BJ (cell line): Measurements from ENCODE around the gene SLC9A3. TPM values are rescaled to one million over a fixed set of nuclear protein-coding genes. Genes with fewer than 3 reads are reported as not detected.

Experiments used
- CTCF ChIA-PET: fragments of 350-600 bp; formaldehyde crosslinking; extraction: SDS; loops from one replicate; lab custom pipeline; 2021; ENCODE audit warnings: antibody characterized with exemption, inconsistent platforms; lab: Yijun Ruan, JAX
- POLR2A ChIA-PET: fragments of 300-600 bp; sonication (Branson Sonifier 250); formaldehyde crosslinking; extraction: SDS; loops from one replicate; lab custom pipeline; 2021; ENCODE audit warnings: antibody characterized with exemption; lab: Charles Lee
- DNase-seq: peaks from one replicate; pipeline ENCODE4 v3.0.0-alpha.2; 2011; ENCODE audit warnings: low read depth
- H3K27me3 ChIP-seq: 2 replicates; pipeline ENCODE4 v1.6.0; 2011; ENCODE audit warnings: low read length; ENCODE audit not compliant: control insufficient read depth, insufficient read depth
- H3K36me3 ChIP-seq: 2 replicates; pipeline ENCODE4 v1.5.1; 2011; ENCODE audit warnings: low read length; ENCODE audit not compliant: control insufficient read depth, insufficient read depth
- H3K4me3 ChIP-seq: 2 replicates; pipeline ENCODE4 v1.5.1; 2011; ENCODE audit warnings: low read depth, mild to moderate bottlenecking, control low read depth, low read length
- polyA plus RNA-seq: library from polyadenylated mRNA; depleted of rRNA; stranded (reverse); fragments of >200 nt; gene quantifications from 2 replicates; pipeline ENCODE4 v1.2.3, GENCODE V29; 2011
- TF ChIP-seq, protein P1 (sequence below): IDR thresholded peaks from 2 replicates; pipeline ENCODE4 v1.5.1; 2011; ENCODE audit warnings: low read depth, mild to moderate bottlenecking, control low read depth, inconsistent platforms, low read length, moderate library complexity; ENCODE audit not compliant: insufficient read depth

Gene SLC9A3
- polyA plus RNA-seq, 1 experiment, result 1.2 TPM

DNA sequence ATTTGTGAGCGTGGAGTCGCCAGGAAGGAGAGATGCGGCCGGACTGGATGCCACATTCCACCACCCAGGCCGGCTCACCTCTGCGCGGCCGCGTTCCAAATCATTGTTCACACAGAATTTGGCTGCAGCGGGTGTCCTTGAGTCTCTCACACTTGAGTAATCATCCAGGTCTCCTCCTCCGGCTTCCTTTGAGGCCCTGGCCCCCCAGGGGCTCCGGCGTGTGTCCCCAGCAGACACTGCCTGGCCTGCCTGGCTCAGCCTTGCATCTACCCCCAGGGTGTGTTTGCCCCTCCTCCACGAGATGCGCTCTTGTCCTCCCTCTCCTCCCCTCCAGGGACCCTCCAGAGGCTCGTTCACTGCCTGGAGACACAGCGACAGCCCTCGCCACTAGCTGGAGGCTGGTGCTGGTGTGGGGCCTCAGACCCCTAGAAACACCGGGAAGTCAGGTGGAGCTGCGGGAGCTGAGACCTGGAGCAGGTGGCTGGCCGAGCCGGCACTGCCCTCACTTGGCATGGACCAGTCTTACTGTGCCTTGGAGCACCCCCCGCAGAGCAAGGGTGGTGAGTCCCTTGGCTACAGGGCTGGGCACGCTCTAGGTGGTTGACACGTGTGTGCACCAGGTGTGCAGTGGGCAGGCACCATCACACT lies 7.0 kb upstream of the SLC9A3 start:
- DNase-seq, result no peak
- TF ChIP-seq, protein P1, sequence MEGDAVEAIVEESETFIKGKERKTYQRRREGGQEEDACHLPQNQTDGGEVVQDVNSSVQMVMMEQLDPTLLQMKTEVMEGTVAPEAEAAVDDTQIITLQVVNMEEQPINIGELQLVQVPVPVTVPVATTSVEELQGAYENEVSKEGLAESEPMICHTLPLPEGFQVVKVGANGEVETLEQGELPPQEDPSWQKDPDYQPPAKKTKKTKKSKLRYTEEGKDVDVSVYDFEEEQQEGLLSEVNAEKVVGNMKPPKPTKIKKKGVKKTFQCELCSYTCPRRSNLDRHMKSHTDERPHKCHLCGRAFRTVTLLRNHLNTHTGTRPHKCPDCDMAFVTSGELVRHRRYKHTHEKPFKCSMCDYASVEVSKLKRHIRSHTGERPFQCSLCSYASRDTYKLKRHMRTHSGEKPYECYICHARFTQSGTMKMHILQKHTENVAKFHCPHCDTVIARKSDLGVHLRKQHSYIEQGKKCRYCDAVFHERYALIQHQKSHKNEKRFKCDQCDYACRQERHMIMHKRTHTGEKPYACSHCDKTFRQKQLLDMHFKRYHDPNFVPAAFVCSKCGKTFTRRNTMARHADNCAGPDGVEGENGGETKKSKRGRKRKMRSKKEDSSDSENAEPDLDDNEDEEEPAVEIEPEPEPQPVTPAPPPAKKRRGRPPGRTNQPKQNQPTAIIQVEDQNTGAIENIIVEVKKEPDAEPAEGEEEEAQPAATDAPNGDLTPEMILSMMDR, result no peak
- ChIA-PET CTCF (no interaction called here), POLR2A (no interaction called here)
- Histone ChIP-seq H3K36me3 (no peaks in the 10 kb centered on the region), H3K27me3 (peaks cover 28% of the 10 kb centered on the region), H3K4me3 (no peak overlapping the region)

DNA sequence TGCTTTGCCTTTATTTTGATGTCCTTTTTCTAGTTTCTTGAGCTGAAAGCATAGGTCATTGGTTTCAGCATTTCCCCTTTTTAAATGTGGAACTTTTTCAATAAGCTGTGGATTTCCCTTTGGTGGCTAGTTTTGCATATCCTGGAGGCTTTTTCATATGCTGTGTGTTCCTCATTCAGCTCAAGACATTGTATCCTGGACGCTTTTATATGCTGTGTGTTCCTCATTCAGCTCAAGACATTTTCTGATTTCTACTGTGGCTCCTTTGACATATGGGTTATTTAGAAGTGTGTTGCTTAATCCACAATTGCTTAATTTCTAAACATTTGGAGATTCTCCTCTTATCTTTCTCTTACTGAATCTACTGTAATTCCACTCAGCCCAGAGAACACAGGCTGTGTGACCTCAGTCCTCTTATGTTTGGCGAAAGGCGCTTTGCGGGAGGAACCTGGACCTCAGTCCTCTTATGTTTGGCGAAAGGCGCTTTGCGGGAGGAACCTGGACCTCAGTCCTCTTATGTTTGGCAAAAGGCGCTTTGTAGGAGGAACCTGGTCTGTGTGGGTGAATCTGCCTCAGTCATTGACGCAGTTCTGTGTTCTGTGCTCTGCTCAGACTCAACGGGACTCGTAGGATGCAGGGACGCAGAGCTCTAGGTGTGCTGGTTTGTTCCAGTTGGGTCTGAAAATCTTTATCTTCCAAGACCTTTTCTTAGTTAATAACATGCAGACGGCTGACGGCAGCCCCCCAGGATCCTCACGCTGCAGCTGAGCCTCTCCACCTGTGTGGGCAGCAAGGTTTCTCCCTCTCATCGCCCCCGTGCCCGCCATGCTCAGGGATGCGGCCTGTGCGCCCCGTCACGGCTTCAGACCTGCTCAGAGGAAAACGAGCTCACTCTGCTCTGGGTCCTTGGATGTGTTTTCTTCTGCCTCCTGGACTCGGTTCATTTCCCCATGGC lies 6.0 kb upstream of the SLC9A3 start:
- Histone ChIP-seq H3K27me3 (peaks cover 36% of the 10 kb centered on the region), H3K4me3 (no peak overlapping the region), H3K36me3 (no peaks in the 10 kb centered on the region)
- ChIA-PET POLR2A (no interaction called here), CTCF (interaction anchor here (0.8 to 1.4 kb wide), 2 partner anchors 19 to 200 kb away, joined by 3 read pairs; no protein-coding TSS in a partner anchor)
- TF ChIP-seq, protein P1, result no peak
- no peak for DNase-seq

DNA sequence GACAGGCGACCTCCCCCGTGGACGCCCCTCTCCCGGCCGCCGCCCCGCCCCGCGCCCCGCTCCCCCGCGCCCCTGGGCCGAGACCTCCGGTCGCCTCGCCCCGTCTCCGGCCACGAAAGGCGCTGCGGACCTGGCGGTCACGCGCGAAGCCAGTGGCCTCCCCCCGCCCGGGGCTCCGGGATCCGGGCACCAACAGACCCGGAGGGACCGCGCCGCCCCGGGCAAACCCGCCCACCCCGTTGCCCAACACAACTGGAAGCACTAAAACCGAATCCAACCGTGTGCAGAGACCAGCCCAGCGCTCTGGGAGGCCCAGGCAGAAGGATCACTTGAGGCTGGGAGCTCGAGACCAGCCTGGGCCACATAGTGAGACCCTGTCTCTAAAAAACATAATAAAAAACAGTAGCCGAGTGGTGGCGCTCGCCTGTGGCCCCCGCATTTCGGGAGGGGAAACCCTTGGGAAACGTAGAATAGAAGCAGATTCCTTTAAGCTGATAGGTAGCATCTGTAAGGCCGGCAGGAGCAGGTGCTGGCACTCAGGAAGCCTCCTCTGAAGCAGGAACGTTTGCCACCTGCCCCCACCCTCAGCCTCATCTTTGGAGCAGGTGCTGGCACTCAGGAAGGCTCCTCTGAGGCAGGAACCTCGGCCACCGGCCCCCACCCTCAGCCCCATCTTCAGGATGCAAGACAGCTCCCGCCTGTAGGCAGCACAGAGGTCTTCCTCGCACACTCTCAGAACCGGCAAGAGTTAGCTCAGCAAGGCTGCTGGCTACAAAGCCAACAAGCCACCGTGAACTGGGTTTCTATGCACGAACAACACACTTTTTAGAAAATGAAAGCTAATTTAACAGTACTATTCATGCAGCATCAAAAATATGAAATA lies 4.6 kb upstream of the SLC9A3 start:
- Histone ChIP-seq H3K4me3 (no peak overlapping the region), H3K27me3 (peaks cover 41% of the 10 kb centered on the region), H3K36me3 (no peaks in the 10 kb centered on the region)
- no peak for DNase-seq
- ChIA-PET POLR2A (no interaction called here), CTCF (interaction anchor here (1.4 kb wide), 1 partner anchor 21 kb away, joined by 3 read pairs; no protein-coding TSS in a partner anchor)
- TF ChIP-seq, protein P1, result no peak

DNA sequence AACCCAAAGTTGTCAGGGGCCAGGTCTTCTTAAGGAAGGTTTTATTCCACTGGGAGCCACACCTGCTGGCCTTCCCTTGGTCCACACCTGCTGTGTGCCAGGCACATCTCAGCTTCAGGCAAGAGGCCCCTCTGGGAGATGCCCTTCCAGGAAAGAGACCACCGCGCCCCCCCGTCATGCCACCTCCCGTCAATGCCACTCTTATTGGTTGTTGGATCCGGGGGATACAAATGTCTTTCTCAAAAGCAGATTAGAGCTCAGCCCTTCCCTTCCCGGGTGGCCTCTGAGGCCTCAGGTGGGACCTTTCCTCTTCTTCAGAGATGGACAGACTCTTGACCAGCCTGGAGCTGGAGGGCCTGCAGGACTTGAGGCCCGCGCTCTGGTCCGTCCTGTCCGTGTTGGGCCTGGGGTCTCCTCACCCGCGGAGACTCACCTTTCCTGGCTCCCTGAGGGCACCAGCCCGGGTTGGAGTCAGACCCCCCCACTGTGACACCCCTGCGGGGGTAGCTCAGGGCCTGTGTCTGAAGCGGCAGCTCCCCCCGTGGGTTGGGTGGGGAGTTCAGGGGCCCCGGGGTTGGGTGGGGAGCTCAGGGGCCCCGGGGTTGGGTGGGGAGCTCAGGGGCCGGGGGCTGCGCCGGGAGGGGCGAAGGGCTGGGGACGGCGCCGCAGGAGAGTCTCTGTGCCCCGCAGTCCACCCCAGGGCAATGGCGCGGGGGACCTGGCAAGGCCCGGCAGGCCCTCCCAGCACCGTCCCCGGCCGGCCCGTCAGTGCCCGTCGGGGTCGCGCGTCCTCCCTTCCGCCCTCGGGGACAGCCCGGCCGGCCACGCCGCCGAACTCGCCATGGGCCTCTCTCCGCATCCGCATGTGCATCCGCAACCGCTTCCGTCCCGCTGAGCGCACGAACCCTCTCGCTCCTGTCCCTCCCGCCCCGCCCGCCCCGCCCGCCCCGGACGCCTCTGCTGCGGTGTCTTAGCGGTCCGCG lies 3.7 kb upstream of the SLC9A3 start:
- Histone ChIP-seq H3K36me3 (no peaks in the 10 kb centered on the region), H3K27me3 (peaks cover 46% of the 10 kb centered on the region), H3K4me3 (no peak overlapping the region)
- DNase-seq, result no peak
- CTCF ChIA-PET, result interaction anchor here (0.6 kb wide), 1 partner anchor 69 kb away, joined by 3 read pairs; no protein-coding TSS in a partner anchor
- TF ChIP-seq, protein P1, result no peak
- POLR2A ChIA-PET, result no interaction called here
